GM15510 (cell line): ENCODE results near the gene ACSS2.

ENCODE experiments used
- POLR2A ChIP-seq: IDR thresholded peaks from 3 replicates; pipeline ENCODE4 v1.6.1; 2011; ENCODE audit warnings: borderline replicate concordance; ENCODE audit not compliant: insufficient read length; ENCODE audit errors: extremely low read depth

ACSS2 gene

GRCh38 chr20:34976286-34976685 is 99.9 kb downstream of the ACSS2 start:
- TF ChIP-seq POLR2A: no peak
